Kidney epithelial cell (primary cell): ENCODE results near the gene CD302. TPM values are rescaled to one million over a fixed set of nuclear protein-coding genes. Genes with fewer than 3 reads are reported as not detected.
"Not testable (repeated sequence)": the region's sequence is repeated elsewhere in the genome, so short reads cannot be mapped to it uniquely, and the experiment has no call there.

Source experiments
- DNase-seq: peaks from one replicate; pipeline ENCODE4 v3.0.0-alpha.2; 2010; ENCODE audit warnings: low read depth
- H3K27me3 ChIP-seq: 2 replicates; pipeline ENCODE4 v1.6.0; 2011; ENCODE audit warnings: low read length; ENCODE audit not compliant: control insufficient read depth, insufficient read depth
- H3K36me3 ChIP-seq: 2 replicates; pipeline ENCODE4 v1.5.1; 2011; ENCODE audit warnings: low read length; ENCODE audit not compliant: control insufficient read depth, insufficient read depth
- H3K4me3 ChIP-seq: 2 replicates; pipeline ENCODE4 v1.5.1; 2011; ENCODE audit warnings: low read depth, mild to moderate bottlenecking, control low read depth, low read length
- CTCF ChIP-seq: IDR thresholded peaks from 2 replicates; pipeline ENCODE4 v1.5.1; 2011; ENCODE audit warnings: mild to moderate bottlenecking, moderate library complexity, low read length, control low read depth, inconsistent platforms; ENCODE audit not compliant: insufficient read depth, poor library complexity, severe bottlenecking
- total RNA-seq: library from RNA; depleted of rRNA; stranded (reverse); fragments of >200 nt; gene quantifications from 2 replicates; pipeline ENCODE4 v1.2.3, GENCODE V29; 2015

The CD302 gene
- total RNA-seq, 1 donor from 2014 or later, result 0.92 TPM

DNA sequence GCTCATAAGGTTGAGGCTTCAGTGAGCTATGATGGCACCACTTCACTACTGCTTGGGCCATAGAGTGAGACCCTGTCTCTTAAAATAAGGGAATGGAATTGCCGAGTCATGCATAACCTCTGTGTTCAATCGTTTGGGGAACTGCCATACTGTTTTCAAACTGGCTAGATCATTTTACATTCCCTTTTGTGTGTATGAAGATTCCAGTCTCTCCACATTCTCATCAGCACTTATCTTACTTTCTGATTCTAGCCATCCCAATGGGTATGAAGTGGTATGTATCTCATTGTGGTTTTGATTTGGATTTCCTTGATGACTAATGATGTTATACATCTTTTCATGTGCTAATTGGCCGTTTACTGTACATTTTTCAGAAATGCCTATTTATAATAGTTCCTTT, 62.0 kb downstream of the CD302 start:
- no peak for DNase-seq
- TF ChIP-seq CTCF, result no peak
- H3K36me3 ChIP-seq, result peaks cover 4% of the 10 kb centered on the region

DNA sequence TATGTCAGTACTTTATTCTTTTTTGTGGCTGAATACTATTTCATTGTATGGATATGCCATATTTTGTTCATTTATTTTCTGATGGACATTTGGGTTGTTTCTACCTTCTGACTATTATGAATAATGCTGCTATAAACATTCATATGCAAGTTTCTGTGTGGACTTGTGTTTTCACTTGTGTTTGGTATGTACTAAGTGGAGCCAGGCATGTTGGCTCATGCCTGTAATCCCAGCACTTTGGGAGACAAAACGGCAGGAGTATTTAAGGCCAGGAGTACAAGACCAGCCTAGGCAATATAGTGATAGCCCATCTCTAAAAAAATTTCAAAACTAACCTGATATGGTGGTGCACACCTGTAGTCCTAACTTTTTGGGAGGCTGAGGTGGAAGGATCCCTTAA, 62.4 kb downstream of the CD302 start:
- TF ChIP-seq CTCF, result no peak
- no peak overlapping the region for H3K4me3 ChIP-seq
- H3K36me3 ChIP-seq, result peaks cover 4% of the 10 kb centered on the region
- H3K27me3 ChIP-seq, result no peaks in the 10 kb centered on the region
- no peak for DNase-seq

More for the DNA sequence above, 62.0 kb downstream of the CD302 start:
- Histone ChIP-seq H3K27me3 (no peaks in the 10 kb centered on the region), H3K4me3 (no peak overlapping the region)

GRCh38 chr2:159728629-159729028, 69.4 kb downstream of the CD302 start:
- Histone ChIP-seq H3K4me3 (no peak overlapping the region), H3K27me3 (no peaks in the 10 kb centered on the region), H3K36me3 (no peaks in the 10 kb centered on the region)
- TF ChIP-seq CTCF, result no peak
- no peak for DNase-seq

GRCh38 chr2:159725713-159726112, 72.3 kb downstream of the CD302 start:
- no peak for DNase-seq
- TF ChIP-seq CTCF, result no peak
- Histone ChIP-seq H3K27me3 (no peaks in the 10 kb centered on the region), H3K36me3 (no peaks in the 10 kb centered on the region), H3K4me3 (no peak overlapping the region)

DNA sequence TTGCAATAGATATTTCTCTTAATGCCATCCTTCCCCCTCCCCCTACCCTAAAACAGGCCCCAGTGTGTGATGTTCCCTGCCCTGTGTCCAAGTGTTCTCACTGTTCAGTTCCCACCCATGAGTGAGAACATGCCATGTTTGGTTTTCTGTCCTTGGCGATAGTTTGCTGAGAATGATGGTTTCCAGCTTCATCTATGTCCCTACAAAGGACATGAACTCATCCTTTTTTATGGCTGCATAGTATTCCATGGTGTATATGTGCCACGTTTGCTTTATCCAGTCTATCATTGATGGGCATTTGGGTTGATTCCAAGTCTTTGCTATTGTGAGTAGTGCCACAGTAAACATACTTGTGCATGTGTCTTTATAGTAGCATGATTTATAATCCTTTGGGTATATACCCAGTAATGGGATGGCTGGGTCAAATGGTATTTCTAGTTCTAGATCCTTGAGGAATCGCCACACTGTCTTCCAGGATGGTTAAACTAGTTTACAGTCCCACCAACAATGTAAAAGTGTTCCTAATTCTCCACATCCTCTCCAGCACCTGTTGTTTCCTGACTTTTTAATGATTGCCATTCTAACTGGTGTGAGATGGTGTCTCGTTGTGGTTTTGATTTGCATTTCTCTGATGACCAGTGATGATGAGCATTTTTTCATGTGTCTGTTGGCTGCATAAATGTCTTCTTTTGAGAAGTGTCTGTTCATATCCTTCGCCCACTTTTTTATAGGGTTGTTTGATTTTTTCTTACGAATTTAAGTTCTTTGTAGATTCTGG, 73.0 kb downstream of the CD302 start:
- not testable (repeated sequence) for H3K36me3 ChIP-seq, H3K27me3 ChIP-seq, H3K4me3 ChIP-seq, DNase-seq

- DNase-seq, result no peak
- no peak for TF ChIP-seq CTCF
- no peaks in the 10 kb centered on the region for H3K36me3 ChIP-seq
Observed at GRCh38 chr2:159722580-159722979, 75.4 kb downstream of the CD302 start.

More at GRCh38 chr2:159722580-159722979, 75.4 kb downstream of the CD302 start:
- Histone ChIP-seq H3K4me3 (no peak overlapping the region), H3K27me3 (no peaks in the 10 kb centered on the region)
